Liver (tissue), 9 donors: ENCODE data around the gene ZCCHC14. TPM values are rescaled to one million over a fixed set of nuclear protein-coding genes. Genes with fewer than 3 reads are reported as not detected.
"Not testable (repeated sequence)": the region's sequence is repeated elsewhere in the genome, so short reads cannot be mapped to it uniquely, and the experiment has no call there.

ENCODE experiments used
- DNase-seq: peaks from one replicate; pipeline ENCODE4 v3.0.0-alpha.2; 2017; ENCODE audit warnings: low spot score
- H3K27ac ChIP-seq, 2 donors: one replicate each; pipeline ENCODE4 v1.7.0; 2013; ENCODE audit warnings: inconsistent platforms in 2 of 2, low read length in 2 of 2, control low read depth in 1 of 2, low read depth in 1 of 2, mild to moderate bottlenecking in 1 of 2
- H3K27me3 ChIP-seq, 4 donors: one replicate each; pipeline versions ENCODE4 v1.6.1 to v1.7.0; 2013; ENCODE audit warnings: low read length in 3 of 4, inconsistent platforms in 1 of 4, mild to moderate bottlenecking in 1 of 4, moderate library complexity in 1 of 4; ENCODE audit not compliant: control insufficient read depth in 4 of 4, insufficient read depth in 4 of 4
- H3K36me3 ChIP-seq, 4 donors: one replicate each; pipeline versions ENCODE4 v1.6.1 to v1.7.0; 2013; ENCODE audit warnings: low read length in 3 of 4, mild to moderate bottlenecking in 3 of 4, low read depth in 1 of 4, moderate library complexity in 1 of 4; ENCODE audit not compliant: control insufficient read depth in 4 of 4, insufficient read depth in 3 of 4
- H3K4me1 ChIP-seq, 4 donors: one replicate each; pipeline versions ENCODE4 v1.6.1 to v1.7.0; 2013; ENCODE audit warnings: low read length in 3 of 4, mild to moderate bottlenecking in 3 of 4, moderate library complexity in 1 of 4; ENCODE audit not compliant: control insufficient read depth in 4 of 4, insufficient read depth in 4 of 4
- H3K4me3 ChIP-seq, 3 donors: one replicate each; pipeline versions ENCODE4 v1.6.1 to v1.7.0; 2013; ENCODE audit warnings: low read length in 3 of 3, control low read depth in 1 of 3, low read depth in 1 of 3, mild to moderate bottlenecking in 1 of 3
- H3K9ac ChIP-seq, 2 donors: one replicate each; pipeline ENCODE4 v1.7.0; 2013; ENCODE audit warnings: low read length in 2 of 2, mild to moderate bottlenecking in 2 of 2, moderate library complexity in 2 of 2, control low read depth in 1 of 2, low read depth in 1 of 2
- H3K9me3 ChIP-seq, 4 donors: one replicate each; pipeline versions ENCODE4 v1.6.1 to v1.7.0; 2013; ENCODE audit warnings: low read length in 3 of 4; ENCODE audit not compliant: control insufficient read depth in 4 of 4
- EGR1 ChIP-seq, 2 donors: IDR thresholded peaks; 2 replicates each; pipeline ENCODE4 v1.6.1; 2016 to 2018; ENCODE audit warnings: antibody characterized with exemption in 2 of 2, low read depth in 2 of 2
- FOXA1 ChIP-seq: IDR thresholded peaks from 2 replicates; pipeline ENCODE4 v1.6.1; 2016; ENCODE audit warnings: antibody characterized with exemption
- FOXA2 ChIP-seq: IDR thresholded peaks from 2 replicates; pipeline ENCODE4 v1.6.1; 2016; ENCODE audit warnings: antibody characterized with exemption
- HNF4A ChIP-seq, 2 donors: conservative IDR thresholded peaks; 2 replicates each; pipeline ENCODE4 v1.6.1; 2016; ENCODE audit warnings: antibody characterized with exemption in 2 of 2, mild to moderate bottlenecking in 2 of 2
- HNF4G ChIP-seq: IDR thresholded peaks from 2 replicates; pipeline ENCODE4 v1.6.1; 2016; ENCODE audit warnings: antibody characterized with exemption
- JUND ChIP-seq, 2 donors: IDR thresholded peaks; 2 replicates each; pipeline ENCODE4 v1.6.1; 2016; ENCODE audit warnings: antibody characterized with exemption in 2 of 2
- MAX ChIP-seq: IDR thresholded peaks from 2 replicates; pipeline ENCODE4 v1.6.1; 2016; ENCODE audit warnings: antibody characterized with exemption
- RAD21 ChIP-seq, 2 donors: IDR thresholded peaks; 2 replicates each; pipeline ENCODE4 v1.6.1; 2016; ENCODE audit warnings: antibody characterized with exemption in 2 of 2, mild to moderate bottlenecking in 2 of 2
- REST ChIP-seq: IDR thresholded peaks from 2 replicates; pipeline ENCODE4 v1.6.1; 2016; ENCODE audit warnings: antibody characterized with exemption, mild to moderate bottlenecking
- RXRA ChIP-seq, 2 donors: IDR thresholded peaks; 2 replicates each; pipeline ENCODE4 v1.6.1; 2017 to 2018; ENCODE audit warnings: antibody characterized with exemption in 2 of 2, mild to moderate bottlenecking in 1 of 2
- SP1 ChIP-seq: IDR thresholded peaks from 2 replicates; pipeline ENCODE4 v1.6.1; 2018; ENCODE audit warnings: antibody characterized with exemption, mild to moderate bottlenecking
- TAF1 ChIP-seq: conservative IDR thresholded peaks from 2 replicates; pipeline ENCODE4 v1.6.1; 2016; ENCODE audit warnings: antibody characterized with exemption, mild to moderate bottlenecking
- YY1 ChIP-seq: IDR thresholded peaks from 2 replicates; pipeline ENCODE4 v1.6.1; 2016; ENCODE audit warnings: antibody characterized with exemption, mild to moderate bottlenecking
- ZBTB33 ChIP-seq: IDR thresholded peaks from 2 replicates; pipeline ENCODE4 v1.6.1; 2016; ENCODE audit warnings: antibody characterized with exemption
- WGBS: extraction: QIAGEN DNeasy Blood & Tissue Kit; methylation state at CpG from one replicate; pipeline ENCODE4 v1.1.7; 2013; 5-methylcytosine and 5-hydroxymethylcytosine counted together
- polyA plus RNA-seq, 2 donors: library from polyadenylated mRNA; stranded (reverse) in 1 of 2; unstranded in 1 of 2; fragments of 200-250 nt in 1 of 2; fragments of >200 nt in 1 of 2; fragmentation: Nextera tagmentation in 1 of 2; extraction: Ambion mirVana in 1 of 2; gene quantifications; one replicate each; pipeline versions ENCODE4 v1.2.1 to v1.2.3, GENCODE V29; 2013 to 2015
- total RNA-seq, 2 donors: library from RNA; depleted of rRNA; stranded (reverse); fragments of >200 nt; gene quantifications; one replicate each; pipeline ENCODE4 v1.2.3, GENCODE V29; 2014
- donor health status: healthy.
- donor health status: healthy.
- donor health status: healthy.
- donor health status: healthy.
- donor health status: healthy.

Gene ZCCHC14
- total and polyA plus RNA-seq, 4 donors = 6.3 to 21.7 (median 8.0) TPM

- H3K4me3 ChIP-seq, H3K36me3 ChIP-seq, H3K27me3 ChIP-seq, DNase-seq, H3K9me3 ChIP-seq: not testable (repeated sequence)
- peak overlapping the region; percentile 93 to 95 for H3K27ac ChIP-seq
- peak overlapping the region in 1 of 2 donors; percentile 74 for H3K9ac ChIP-seq
- peaks cover 3 to 43% (median 20%) of the 10 kb centered on the region in 4 donors for H3K4me1 ChIP-seq
- WGBS = 47% methylated on average over 12 of the region's 12 CpGs
Measured at GRCh38 chr16:87497767-87498290, 5.0 kb upstream of the ZCCHC14 start.

DNA sequence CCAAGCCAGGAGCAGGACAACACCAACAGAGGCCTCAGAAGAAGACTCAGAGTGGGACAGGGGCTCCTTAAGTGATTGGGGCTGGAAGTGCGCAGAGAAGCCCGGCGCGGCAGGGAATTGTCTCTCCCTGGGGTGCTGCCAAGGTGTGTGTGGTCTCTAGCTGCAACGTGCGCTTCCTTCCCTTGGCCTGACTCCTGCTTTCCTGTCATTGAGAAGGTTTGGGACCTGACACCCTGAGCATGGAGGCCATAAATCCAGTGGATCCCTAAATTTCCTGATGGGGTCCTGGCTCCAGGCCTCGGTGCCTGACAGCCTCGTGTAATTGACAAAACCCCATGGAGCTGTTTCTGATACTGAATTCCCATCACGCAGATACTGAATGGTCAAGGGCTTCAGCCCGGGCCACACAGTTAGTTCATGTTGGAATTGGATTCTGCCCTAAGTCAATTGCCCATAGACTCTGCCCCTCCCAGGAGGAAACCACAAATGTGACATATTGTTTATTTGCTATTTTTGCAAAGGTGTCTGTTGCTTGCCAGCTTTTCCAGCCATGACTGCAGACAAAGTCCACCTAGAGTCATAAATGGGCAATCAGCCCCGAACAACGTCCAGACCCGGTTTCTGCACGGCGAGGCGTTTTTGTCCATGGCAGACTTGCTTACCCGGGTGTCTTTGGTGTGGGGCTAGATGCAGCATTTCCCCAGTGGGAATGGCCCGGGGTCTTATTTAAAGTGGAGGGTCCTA lies 4.4 kb upstream of the ZCCHC14 start:
- H3K4me3 ChIP-seq, H3K9me3 ChIP-seq, H3K27me3 ChIP-seq, DNase-seq, H3K36me3 ChIP-seq: not testable (repeated sequence)
- WGBS = 32% methylated on average over 18 of the region's 18 CpGs
- H3K27ac ChIP-seq = peak overlapping the region; percentile 94 to 95
- H3K9ac ChIP-seq = peak overlapping the region in 1 of 2 donors; percentile 54
- peaks cover 3 to 37% (median 20%) of the 10 kb centered on the region in 4 donors for H3K4me1 ChIP-seq
- TF ChIP-seq ZBTB33 (peak; percentile 80), FOXA1 (peak; percentile 90), FOXA2 (peak; percentile 89), YY1 (peak; percentile 90), SP1 (peak; percentile 97), MAX (peak; percentile 81), REST (peak; percentile 89), HNF4G (peak; percentile 87), JUND (IDR thresholded peaks at IDR 0.05) (peak in 1 of 2 donors; percentile 93), TAF1 (peak; percentile 50), HNF4A (conservative IDR thresholded peaks at IDR 0.05) (peak; percentile 94 to 96), RAD21 (IDR thresholded peaks at IDR 0.05) (peak; percentile 59 to 61), RXRA (IDR thresholded peaks at IDR 0.05) (peak; percentile 86 to 96), EGR1 (IDR thresholded peaks at IDR 0.05; ENCODE audit: low read depth in 2 of 2) (peak in 1 of 2 donors; percentile 68)
